Measurements from ENCODE around the gene TMEM183A.

Gene TMEM183A, protein sequence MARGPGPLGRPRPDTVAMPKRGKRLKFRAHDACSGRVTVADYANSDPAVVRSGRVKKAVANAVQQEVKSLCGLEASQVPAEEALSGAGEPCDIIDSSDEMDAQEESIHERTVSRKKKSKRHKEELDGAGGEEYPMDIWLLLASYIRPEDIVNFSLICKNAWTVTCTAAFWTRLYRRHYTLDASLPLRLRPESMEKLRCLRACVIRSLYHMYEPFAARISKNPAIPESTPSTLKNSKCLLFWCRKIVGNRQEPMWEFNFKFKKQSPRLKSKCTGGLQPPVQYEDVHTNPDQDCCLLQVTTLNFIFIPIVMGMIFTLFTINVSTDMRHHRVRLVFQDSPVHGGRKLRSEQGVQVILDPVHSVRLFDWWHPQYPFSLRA

GRCh38 chr1:203006948-203007871 lies at the start of gene TMEM183A:
TSS of gene TMEM183A (plus strand) at chr1:203007374. CDS start at chr1:203007466, 92 bp downstream.
- DNase-seq (ENCODE audit: low read depth, low spot score): peak; percentile 84
- H3K27ac ChIP-seq: peak within 1 kb of the TSS; percentile 86

GRCh38 chr1:202957733-202958543 lies 49.2 kb upstream of the TMEM183A start, which contains the start of gene ADIPOR1:
TSS of gene ADIPOR1 (minus strand) at chr1:202958312. CDS start at chr1:202951070, 7,242 bp downstream.
- H3K27ac ChIP-seq: peak within 1 kb of the TSS; percentile 97
- peak; percentile 55 for DNase-seq (ENCODE audit: low read depth, low spot score)

DNA sequence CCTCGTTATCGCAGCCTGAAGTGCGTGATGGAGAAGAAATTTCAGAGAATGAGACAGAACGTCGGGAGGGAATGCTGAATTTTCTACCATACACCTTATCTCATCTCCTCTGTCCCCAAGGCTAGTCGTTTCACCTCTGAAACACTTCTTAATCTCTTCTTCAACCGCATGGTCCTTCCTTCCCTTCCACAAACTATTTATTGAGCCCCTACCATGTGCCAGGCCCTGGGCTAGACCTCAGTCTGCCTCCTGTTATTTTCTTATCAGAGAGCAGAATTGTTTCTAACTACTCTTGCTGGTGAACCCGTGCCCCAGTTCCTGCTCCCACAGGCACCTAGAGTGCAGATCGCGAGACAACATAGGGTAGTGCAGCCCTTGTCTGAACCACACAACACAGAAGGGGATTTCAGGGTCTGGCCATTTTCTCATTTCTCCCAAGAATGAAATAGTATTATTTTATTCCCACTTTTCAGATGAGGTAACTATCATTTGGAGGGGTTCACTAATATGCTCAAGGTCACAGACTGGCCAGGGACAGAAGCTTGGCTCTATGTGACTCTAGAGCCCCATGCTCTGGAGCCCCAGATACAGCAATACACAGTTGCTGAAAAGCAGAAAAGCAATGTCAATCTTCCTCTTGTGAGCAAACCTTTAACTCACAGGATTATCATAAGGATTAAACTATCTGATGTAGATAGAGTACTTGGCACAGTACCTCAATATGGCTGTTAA lies 48.5 kb upstream of the TMEM183A start:
- DNase-seq (ENCODE audit: low read depth, low spot score): no peak
- peak overlapping the region; percentile 97 for H3K27ac ChIP-seq

DNA sequence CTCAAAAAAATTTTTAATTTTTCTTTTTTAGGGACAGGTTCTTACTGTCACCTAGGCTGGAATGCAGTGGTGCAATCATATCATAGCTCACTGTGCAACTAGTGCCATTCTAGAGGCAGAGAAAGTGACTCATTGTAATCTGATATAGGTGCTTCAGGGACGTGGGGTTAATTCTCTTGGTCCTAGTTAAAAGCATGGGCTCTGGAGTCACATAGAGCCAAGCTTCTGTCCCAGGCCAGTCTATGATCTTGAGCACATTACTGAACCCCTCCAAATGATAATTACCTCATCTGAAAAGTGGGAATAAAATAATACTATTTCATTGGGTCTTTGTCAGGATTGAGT lies 47.9 kb upstream of the TMEM183A start:
- peak overlapping the region; percentile 97 for H3K27ac ChIP-seq
- no peak for DNase-seq (ENCODE audit: low read depth, low spot score)

GRCh38 chr1:202961220-202961880 lies 45.8 kb upstream of the TMEM183A start:
- DNase-seq (ENCODE audit: low read depth, low spot score): no peak
- peak overlapping the region; percentile 97 for H3K27ac ChIP-seq

DNA sequence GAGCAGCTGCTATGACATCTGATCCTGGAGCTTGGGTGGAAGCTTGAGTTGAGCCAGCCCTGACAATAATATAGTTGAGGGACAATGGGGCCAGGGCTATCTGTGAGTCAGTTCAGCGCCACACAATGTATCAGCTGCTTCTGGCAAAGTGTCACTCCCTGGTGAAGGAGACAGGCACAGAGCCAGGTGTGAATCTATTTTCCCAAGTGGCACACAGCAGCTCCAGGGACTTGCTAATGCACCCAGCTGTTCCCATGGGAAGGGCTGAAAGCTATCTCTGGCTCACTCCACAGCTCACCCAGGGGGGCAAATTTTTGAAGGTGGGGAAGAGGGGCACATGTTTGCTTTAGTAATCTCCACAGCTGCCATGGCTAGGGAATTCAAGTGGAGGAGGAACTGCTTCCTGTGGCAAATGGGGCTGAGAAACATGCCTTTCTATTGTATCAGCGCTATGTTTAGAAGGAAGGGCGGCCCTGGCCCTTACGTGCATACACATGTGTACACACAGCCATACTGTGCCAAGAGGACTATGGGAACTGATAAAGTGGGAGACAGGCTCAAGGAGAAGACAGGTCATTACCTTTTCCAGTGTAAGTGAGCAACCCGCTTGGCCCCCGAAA lies 42.3 kb upstream of the TMEM183A start:
- peak overlapping the region; percentile 97 for H3K27ac ChIP-seq
- DNase-seq (ENCODE audit: low read depth, low spot score): peak; percentile 78

GRCh38 chr1:202965422-202965821 lies 41.8 kb upstream of the TMEM183A start:
- DNase-seq (ENCODE audit: low read depth, low spot score): peak; percentile 63
- H3K27ac ChIP-seq: peak overlapping the region; percentile 97

DNA sequence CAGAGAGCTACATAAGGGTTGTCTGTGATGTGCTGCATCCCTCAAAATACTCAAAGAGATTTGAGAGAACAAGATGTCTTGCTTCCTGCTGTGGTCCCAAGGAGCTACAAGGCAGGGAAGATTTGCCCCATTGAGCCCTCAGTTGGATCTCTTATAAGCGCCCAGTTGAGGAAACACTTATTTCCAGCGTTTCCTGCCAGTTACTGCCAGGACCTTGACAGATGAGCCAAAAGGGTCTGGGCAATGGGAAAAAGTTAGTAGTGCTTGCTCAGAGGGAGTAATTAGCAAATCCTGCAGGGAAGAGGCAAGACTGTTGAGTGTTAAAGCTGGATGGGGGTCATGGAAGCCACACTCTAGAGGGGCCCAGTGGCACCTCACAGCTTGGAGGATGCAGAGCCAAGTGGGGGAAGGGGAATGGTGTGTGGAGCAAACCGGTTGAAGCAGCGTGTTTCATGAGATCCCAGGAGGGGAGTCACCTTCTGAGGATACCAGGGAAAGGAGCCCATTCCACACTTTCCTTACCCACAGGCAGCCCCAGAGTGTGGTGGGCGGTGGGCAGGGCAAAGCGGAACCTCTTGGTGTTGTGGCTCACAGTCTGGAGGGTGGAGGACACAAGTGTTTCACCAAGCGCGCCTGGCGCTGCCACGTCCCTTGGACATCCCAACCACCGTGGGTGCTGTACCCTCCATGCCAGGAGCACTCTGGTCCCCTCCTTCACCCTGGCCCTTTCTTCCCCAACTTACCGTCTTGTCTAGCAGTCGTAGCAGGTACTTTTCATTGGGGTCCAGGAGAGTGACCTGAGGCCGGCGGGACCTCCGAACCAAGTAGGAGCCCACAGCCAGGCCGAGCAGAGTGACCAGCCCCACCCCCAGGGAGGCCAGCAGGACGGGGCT lies 40.9 kb upstream of the TMEM183A start:
- H3K27ac ChIP-seq: peak overlapping the region; percentile 97
- DNase-seq (ENCODE audit: low read depth, low spot score): no peak

- no peak for DNase-seq (ENCODE audit: low read depth, low spot score)
Observed at GRCh38 chr1:202967684-202968281, 39.4 kb upstream of the TMEM183A start.

GRCh38 chr1:202968351-202968750 lies 38.8 kb upstream of the TMEM183A start:
- H3K27ac ChIP-seq: peak overlapping the region; percentile 97
- no peak for DNase-seq (ENCODE audit: low read depth, low spot score)

More at GRCh38 chr1:202967684-202968281, 39.4 kb upstream of the TMEM183A start:
- H3K27ac ChIP-seq: peak overlapping the region; percentile 97

DNA sequence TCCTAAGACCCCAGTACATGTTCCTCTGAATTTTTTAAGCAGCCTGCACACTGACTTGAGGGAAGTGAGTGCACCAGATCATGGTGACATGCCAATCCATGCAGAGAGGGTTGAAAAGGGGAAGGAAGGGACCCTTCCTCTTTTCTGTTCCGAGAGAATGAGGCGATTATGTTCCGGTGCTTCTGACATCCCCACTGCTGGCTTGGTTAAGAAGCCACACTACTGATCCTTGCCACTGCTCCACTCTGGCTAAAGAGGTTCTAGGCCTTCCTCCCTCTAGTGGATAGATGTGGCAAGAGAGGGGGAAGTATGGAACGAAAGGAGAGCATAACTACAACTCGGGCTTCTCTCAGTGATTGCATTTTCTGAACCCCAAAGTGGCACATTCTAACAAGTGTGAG lies 38.3 kb upstream of the TMEM183A start:
- no peak for DNase-seq (ENCODE audit: low read depth, low spot score)
- H3K27ac ChIP-seq: no peak overlapping the region

DNA sequence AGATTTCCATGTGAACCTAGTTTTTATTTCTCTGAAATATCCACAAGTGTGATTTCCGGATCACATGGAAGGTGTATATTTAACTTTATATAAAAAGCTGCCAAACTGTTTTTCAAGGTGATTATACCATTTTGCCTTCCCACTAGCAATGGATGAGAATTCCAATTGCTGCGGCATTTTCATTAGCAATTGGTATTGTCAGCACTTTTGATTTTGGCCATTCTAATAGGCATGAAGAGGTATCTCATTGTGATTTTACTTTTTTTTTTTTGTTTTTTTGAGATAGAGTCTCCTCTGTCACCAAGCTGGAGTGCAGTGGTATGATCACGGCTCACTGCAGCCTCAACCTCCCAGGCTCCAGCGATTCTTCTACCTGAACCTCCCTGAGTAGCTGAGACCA lies 35.1 kb upstream of the TMEM183A start:
- no peak for DNase-seq (ENCODE audit: low read depth, low spot score)
- no peak overlapping the region for H3K27ac ChIP-seq

GRCh38 chr1:202974856-202975255 lies 32.3 kb upstream of the TMEM183A start:
- H3K27ac ChIP-seq: no peak overlapping the region
- DNase-seq (ENCODE audit: low read depth, low spot score): no peak

GRCh38 chr1:202976633-202977032 lies 30.5 kb upstream of the TMEM183A start:
- DNase-seq (ENCODE audit: low read depth, low spot score): no peak
- no peak overlapping the region for H3K27ac ChIP-seq

GRCh38 chr1:202979459-202979858 lies 27.7 kb upstream of the TMEM183A start:
- H3K27ac ChIP-seq: no peak overlapping the region
- no peak for DNase-seq (ENCODE audit: low read depth, low spot score)

DNA sequence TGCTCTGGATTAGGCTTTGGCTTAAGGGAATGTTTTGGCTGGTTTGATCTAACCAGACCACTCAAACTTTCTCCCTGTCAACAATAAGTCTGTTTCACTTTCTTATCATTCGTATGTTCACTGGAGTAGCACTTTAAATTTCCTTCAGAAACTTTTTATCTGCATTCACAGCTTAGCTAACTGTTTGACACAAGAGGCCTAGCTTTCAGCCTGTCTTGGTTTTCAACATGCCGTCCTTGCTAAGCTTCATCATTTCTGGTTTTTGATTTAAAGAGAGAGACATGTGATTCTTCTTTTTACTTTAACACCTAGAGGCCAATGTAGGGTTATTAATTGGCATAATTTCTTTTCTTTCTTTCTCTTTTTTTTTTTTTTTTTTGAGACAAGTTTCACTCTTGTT lies 25.2 kb upstream of the TMEM183A start:
- no peak for DNase-seq (ENCODE audit: low read depth, low spot score)
- H3K27ac ChIP-seq: no peak overlapping the region

DNA sequence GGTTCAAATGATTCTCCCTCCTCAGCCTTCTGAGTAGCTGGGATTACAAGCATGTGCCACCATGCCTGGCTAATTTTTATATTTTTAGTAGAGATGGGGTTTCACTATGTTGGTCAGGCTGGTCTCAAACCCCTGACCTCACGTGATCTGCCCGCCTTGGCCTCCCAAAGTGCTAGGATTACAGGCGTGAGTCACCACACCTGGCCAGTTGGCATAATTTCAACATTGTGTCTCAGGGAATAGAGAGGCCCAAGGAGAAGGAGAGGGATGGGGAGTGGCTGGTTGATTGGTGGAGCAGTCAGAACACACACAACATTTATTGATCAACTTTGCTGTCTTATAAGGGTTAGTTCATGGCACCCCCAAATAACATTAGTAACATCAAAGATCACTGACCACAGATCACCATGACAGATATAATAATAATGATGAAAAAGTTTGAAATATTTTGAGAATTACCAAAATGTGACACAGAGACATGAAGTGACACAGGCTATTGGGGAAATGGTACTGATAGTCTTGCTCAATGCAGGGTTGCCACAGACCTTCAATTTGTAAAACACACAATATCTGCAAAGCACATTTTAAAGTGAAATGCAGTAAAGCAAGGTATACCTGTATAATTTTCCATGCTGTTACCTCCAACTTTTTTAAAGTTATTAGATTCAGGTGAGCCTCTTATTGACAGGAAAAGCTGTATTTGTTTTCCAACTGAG lies 24.3 kb upstream of the TMEM183A start:
- no peak overlapping the region for H3K27ac ChIP-seq
- DNase-seq (ENCODE audit: low read depth, low spot score): no peak
